Stimulated activated CD8-positive, alpha-beta memory T cell treated with anti-CD3 and anti-CD28 coated beads, Interleukin-4, amount 100 ng/mL, for 48 hours (primary cell): Measurements from ENCODE around the gene PDZD7.

ENCODE experiments used
- DNase-seq: peaks from one replicate; pipeline ENCODE4 v3.0.0-alpha.2; 2020

Gene PDZD7

DNA sequence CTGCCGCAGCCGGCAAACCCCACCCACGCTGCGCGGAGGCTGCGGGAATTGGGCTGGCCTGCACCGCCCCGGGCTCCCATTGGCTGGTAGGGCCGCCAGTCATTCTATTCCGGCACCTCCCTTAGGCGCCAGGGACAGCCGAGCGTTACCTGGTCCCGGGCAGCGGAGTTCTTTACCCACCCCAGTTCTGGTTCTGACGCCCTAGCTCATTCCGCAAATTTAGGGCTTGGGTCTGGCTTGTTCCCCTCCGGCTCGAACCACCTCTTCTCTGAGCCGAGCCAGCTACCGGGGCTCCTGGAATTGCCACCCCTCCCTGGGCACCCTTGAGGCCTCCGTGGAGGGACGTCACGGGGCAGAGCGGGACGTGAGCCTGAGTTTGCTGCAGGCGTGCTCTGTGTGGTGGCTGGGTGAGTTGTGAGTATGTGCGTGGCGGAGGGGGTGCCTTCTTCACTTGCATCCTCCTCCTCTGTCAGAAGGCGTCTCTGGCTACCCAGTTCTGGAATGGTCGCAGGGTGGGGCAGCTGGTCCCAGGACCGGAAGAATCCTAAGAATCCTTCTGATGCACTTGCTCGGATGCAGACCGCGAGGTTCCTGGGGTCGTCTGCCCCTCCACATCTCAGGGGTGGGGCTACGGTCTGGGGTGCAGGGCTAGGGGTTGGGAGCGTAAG lies at the start of gene PDZD7, which contains the start of gene SFXN3:
PDZD7 (minus strand) TSS at position 2 of the 668 bp plus-strand sequence. CDS start 910 bp downstream, outside the sequence.
SFXN3 (plus strand) TSS at position 107 of the 668 bp plus-strand sequence. CDS start 3,461 bp downstream, outside the sequence.
- DNase-seq: peak; percentile 99

DNA sequence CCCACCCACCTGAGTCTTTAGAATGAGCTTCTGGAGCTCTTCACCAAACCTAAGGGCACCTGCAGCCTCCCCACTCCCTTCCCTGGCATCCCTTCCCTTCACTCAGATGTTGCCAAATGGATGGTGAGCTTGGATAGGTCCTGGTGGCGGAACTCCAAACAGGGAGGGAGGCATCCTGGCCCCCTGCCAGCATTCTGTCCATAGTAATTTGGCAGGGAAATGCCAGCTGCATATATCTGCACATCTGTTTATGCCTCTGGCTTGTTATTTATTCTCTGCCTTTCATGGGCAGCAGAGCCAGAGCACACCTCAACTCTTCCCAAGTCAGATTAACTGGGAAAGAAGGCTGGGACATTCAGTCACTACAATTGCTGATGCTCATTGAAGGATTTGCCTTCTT lies 48.9 kb upstream of the PDZD7 start:
- no peak for DNase-seq

DNA sequence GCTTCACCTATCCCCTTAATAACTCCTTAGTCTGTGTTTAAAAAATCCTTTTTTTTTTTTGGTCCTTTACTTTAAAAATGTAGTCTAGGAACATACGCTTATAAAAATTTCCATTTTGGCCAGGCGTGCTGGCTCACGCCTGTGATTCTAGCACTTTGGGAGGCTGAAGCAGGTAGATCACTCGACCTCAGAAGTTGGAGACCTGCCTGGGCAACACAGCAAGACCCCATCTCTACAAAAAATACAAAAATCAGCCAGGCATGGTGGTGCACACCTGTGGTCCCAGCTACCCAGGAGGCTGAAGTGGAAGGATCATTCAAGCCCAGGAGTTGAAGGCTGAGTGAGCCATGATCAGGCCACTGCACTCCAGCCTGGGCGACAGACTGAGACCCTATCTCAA lies 45.7 kb upstream of the PDZD7 start:
- DNase-seq: no peak

DNA sequence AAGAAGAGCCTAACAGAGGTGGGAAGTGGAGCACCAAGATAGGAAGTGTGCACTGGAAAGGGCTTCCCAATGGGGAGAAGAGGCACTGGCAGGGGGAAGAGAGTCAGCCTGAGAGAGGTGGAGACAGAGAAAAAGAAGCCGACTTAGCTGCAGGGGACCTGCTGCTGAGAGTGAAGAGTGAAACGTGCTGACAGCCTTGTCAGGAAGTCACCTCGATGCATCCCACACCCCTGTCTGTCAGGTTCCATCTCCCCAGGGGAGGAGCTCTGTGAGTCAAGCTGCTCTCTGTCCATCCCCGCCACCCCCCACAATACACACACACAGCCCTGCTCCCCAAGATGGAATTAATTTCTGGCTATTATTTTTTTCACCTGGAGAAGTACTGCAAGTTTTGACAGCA lies 44.8 kb upstream of the PDZD7 start:
- no peak for DNase-seq

DNA sequence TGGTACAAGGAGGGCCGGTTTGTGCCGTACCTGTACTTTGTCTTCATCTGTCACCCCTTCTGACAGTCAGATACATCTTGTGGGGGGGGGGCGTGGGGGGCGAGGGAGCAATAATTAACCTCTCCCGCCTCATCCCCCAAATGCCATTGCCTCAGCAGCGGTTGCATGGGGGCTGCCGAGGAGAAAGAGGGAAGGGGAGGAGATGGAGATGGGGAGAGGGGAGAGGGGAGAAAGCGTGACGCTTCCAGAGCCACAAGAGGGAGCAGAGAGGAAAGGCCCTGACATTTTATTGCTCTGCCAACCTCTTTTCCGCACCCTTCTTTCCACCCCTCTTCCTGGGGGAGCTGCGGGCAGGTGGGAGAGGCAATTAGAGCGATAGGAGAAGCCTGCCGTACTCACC lies 42.7 kb upstream of the PDZD7 start:
- DNase-seq: no peak

DNA sequence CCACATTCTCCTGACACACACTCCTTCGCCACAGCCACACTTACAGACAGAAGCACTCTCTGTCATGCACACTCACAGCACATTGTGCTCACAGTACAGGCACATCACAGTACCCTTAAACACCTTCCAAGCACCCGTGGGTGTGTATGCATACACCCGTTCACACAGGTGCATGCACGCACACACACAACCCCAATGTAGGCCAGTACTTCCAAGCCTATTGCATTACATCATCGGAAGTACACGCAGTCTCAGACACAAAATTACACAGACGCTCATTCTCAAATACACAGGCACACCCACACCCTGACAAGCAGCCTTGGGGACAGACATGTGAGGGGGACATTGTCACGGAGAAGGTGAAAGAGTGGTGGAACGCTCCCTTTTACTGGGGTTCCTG lies 42.0 kb upstream of the PDZD7 start:
- no peak for DNase-seq

DNA sequence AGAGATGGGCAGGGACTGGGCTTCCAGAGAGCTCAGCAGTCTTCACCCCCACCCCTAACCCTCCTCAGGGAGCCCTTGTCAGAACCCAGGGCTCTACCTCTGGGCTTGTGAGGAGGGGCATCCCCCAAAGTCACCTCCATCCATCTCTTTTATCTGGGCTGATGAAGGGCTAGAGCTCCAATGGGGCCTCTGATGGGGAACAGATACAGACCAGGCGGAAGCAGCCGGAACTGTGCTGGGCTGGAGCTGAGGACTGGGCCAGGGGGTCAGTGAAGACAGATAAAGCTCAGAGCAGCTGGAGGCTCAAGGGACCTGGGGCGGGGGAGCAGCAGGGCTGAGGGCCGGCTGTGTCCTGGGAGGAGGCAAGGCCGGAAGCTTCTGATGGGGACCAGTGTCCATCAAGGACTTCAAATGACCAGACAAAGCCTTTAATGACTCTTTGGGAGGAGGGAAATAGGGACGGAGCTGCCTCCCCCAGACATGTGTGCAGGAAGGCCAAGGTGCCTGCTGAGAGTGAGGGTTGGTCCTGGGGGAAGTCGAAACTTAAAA lies 41.0 kb upstream of the PDZD7 start:
- DNase-seq: no peak

DNA sequence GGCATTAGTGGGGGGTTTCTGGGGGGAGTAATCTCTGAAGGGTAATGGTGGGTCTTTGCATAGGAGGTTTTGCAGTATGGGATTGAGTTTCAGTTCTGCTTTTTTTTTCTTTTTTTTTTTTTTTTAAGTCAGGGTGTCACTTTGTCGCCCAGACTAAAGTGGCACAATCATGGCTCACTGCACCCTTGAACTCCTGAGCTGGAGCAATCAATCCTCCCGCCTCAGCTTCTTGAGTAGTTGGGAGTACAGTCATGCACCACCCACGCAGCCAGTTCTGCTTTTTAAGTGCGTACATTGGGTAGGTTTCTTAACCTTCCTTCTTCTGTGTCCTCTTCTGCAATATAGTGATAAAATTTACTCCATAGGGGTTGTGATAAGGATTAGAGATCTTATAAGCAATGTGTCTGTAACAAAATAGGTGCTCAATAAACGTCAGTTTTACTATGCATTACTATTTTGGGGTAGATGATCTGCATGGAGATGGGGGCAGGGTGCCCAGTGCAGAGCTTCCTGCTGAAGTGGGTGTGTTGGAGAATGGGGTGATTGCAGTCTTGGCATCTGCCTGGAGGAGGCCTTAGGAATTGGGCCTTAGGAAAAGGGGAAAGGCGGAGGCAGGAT lies 40.4 kb upstream of the PDZD7 start:
- DNase-seq: peak; percentile 61

DNA sequence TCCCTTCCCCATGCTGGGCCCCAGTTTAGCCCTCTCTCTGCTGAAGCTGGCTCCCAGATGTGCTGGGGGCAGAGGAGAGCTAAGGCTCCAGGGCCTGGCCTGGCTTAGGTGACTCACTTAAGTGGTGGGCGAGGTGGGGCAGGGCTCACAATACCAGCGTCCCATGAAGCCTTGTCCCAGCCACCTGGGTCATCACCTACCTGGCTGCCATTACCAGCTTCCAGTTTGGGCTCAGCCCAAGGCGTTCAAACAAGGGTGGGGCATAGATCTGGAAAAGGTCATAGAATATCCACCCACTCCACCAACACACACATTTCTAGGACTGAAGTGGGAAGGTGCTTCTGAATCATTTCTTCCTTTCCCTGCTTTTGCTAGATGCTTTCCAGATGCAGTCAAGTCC lies 39.2 kb upstream of the PDZD7 start:
- DNase-seq: no peak

DNA sequence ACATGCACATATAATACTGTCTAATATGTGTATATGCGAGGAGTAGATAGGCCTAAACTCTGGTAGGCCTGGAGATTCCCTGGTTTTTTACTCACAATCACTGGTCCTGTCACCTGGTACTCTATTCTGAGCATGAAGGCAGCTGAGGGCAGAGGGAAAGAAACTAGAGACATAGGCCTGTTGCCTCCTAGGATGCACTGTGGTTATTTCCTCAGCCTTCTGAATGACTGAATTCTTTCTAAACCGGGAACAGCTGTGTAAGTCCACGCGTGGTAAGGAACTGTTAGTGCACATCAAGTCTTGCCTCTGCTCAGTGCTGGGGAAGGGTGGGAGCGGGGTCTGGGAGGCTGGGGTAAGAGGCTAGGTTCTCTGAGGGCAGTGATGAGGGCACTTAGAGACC lies 38.5 kb upstream of the PDZD7 start:
- DNase-seq: no peak

DNA sequence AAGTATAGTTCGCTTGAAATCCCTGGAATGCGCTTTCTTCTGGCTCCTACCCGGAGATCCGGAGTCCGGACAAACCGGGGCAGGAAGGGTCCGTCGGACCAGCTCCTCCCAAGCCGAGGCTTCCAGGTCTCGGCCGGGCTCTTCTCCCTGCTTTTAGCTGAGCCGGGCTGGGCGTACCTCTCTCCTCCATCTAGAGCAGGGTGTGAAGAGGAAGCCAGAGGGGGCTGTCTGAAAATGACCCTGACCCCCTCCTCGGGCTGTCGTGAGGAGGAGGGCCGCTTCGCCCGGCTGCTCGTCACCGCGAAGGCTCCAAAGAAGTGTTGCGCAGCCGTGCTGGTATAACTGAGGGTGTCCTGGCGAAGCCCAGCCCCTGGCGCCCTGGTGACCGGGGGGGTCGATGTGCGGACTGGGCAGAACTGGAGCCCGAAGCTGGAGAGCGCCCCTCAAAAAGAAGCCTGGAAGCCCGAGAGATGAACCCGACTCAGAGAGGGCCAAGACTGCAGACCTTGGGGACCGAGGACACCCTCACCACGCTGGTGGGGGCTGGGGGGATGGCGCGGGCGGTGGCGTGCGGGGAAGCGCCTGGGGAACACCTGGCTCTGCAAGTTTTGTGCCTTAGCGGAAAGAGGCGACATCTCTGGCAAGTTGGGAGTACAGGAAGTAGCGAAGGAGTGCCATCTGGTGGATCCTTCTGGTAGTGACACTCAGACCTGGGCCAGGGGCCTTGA lies 36.6 kb upstream of the PDZD7 start:
- DNase-seq: peak; percentile 89

DNA sequence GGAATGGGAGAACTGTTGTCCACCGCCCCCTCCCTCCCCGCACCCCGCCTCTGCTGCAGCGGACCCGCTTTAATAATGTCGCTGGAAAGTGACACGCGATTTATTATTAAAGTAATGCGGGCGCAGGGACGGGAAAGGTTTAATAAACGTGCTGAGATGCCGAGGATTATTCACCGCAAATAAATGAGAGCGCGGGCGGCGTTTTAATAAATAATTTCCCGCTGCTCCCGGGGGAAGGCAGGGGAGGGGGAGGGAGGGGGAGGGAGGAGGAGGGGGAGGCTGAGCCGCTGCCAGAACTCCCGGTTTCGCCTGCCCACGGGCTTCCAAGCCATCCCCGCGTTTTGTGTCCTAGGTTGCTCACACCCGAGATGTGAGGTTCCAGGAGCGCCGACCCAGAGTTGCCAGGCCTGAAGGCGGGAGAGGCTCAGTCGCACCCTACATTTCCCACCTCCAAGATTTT lies 36.0 kb upstream of the PDZD7 start:
- no peak for DNase-seq

DNA sequence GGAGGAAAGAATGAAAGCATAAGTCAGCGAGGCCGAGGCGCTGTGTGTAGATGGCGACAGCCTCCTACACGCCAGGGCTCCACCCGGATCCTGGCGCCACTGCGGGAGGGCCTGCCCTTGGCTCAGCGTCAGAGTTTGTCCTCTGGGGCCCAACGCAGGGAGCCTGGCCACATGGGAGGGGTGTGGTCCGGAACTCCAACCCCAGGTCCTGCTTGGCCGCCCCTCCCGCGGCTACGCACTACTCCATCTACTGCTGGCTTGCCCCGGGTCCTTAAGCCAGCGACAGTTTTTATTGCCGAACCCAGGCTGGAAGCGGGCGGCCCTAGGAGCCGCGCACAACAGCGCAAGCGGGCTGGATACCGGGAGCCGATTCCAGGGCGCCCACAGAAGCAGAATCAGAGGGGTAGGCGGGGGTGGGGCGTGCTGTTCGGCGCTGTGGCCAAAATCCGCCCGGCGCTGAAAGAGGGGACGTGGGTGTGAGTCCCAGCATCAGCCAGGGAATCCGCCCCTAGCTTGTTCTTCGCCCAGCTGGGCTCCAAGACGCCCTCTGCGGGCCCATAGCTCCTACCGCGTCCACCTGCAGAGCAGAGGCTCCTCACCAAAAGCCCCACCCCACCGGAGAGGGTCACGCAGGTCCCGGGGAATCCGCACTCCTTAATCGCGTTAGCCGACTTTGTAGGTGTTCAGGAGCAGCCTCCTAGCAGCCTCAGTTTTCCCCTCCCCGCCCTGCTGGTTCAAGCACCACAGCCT lies 35.4 kb upstream of the PDZD7 start:
- peak; percentile 62 for DNase-seq

DNA sequence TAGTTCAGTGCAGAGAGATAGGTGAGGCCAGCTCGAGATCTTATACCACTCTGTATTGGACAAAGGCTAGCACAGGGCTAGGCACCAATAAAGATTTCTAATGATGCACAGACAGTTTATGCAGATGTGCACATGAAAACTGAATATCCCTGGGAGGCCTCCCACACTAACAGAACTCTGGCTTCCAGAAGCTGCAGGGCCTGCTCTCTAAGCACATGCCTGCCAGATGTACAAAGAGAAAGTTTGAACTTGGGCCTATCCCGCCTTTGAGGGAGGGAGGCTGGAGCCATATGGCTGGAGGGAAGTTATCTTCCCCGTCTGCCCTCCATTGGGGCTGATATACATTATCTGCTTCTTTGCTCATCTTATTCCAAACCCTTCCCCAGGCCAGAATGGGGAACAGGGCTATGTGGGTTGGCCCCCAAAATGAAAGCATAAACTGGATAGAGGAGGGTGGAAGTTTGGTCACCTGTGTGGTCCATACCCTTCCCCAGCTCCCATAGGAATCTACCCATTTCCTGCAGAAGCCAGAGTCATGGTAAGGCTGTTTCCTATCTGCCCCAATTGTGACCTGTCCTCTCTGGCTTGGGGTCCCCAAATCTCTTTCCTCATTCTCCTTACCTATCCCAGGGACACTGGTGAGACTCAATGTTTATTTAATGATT lies 34.7 kb upstream of the PDZD7 start:
- DNase-seq: no peak

DNA sequence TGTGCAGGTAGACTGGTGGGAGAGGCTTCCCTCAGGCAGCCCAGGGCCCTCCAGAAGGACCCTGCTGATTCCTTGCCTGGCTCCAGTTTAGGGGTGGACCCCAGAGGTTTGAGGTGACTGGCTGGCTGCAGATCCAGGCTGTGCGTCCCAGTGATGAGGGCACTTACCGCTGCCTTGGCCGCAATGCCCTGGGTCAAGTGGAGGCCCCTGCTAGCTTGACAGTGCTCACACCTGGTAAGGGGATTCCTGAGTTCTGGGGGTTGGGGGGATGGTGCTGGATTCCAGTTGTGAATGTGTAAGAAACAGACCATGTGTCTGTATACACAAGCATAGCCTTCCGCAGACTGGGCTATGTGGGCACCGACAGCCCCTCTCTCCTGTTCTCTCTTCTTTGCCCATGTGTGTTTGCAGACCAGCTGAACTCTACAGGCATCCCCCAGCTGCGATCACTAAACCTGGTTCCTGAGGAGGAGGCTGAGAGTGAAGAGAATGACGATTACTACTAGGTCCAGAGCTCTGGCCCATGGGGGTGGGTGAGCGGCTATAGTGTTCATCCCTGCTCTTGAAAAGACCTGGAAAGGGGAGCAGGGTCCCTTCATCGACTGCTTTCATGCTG lies 33.6 kb upstream of the PDZD7 start:
- DNase-seq: no peak

DNA sequence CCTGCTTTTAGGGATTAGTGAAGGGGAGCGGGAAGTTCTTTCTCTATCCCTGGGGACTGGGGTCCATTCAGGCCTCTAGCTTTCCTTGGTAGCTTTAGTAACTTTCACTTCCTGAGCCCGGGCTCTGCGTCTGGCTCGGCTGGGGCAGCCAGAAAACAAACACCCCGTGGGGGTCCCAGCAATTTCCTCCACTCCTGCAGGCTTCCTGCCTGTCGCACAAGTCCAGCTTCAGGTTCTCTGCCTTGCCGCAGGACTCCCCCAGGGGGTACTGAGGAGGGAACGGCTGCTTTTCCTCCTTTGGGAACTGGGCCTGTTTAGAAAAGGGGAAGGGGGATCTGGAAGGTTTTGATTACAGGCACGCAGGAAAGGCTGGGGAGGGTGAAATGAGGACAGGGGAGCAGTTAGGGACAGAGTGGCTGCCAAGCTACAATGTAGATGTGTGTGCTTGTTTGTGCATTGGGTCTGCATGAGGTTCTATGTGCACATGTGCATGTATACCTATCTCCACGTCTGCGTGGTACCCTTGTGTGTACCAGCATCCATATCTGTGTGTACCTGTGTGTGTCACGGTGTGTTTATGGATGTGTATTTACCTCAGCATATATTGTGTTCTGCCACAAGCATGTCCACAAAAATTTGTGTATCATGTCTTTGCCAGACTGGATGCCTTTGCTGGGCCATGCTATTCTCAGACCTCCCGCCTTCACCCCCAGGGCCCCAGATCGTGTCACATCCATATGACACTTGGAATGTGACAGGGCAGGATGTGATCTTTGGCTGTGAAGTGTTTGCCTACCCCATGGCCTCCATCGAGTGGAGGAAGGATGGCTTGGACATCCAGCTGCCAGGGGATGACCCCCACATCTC lies 32.9 kb upstream of the PDZD7 start:
- no peak for DNase-seq

DNA sequence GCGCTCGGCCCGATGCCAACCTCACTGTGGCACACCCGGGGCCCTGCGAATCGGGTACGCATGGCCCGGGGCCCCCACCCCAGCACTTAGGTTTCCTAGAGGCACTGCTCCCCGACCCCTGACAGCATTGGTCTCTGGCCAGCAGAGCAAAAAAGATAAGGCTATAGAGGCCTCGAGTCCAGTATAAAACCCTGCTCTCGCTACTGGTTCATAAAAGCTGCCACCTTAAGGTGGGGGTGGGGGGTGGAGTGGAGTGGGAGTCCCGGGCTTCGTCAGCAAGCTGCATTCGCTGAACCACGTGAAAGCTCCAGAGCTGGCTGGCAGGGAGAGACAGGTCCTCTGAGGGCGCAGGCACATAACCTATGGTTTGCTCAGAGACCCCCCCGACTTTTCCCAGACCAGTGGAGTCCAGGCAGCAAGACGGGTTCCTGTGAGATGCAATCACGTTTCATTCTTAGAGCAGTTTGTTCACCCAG lies 32.2 kb upstream of the PDZD7 start:
- no peak for DNase-seq

DNA sequence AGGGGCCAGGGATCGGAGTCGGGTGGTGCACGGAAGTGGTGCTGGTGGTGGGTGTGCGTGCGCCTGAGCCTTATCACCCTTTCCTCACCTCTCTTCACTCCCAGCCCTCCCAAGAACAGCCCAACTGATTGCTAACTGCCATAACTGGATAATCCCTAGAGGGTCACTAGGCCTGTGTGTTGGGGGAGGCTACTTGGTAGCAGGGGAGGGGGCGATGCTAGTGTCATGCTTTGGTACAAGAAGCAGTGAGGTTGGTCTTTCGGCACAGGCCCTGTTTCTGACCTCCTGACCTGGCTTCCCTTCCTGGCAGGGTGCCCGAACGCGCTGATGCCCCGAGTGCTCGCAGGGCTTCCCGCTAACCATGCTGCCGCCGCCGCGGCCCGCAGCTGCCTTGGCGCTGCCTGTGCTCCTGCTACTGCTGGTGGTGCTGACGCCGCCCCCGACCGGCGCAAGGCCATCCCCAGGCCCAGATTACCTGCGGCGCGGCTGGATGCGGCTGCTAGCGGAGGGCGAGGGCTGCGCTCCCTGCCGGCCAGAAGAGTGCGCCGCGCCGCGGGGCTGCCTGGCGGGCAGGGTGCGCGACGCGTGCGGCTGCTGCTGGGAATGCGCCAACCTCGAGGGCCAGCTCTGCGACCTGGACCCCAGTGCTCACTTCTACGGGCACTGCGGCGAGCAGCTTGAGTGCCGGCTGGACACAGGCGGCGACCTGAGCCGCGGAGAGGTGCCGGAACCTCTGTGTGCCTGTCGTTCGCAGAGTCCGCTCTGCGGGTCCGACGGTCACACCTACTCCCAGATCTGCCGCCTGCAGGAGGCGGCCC lies 31.5 kb upstream of the PDZD7 start:
- DNase-seq: peak; percentile 71

DNA sequence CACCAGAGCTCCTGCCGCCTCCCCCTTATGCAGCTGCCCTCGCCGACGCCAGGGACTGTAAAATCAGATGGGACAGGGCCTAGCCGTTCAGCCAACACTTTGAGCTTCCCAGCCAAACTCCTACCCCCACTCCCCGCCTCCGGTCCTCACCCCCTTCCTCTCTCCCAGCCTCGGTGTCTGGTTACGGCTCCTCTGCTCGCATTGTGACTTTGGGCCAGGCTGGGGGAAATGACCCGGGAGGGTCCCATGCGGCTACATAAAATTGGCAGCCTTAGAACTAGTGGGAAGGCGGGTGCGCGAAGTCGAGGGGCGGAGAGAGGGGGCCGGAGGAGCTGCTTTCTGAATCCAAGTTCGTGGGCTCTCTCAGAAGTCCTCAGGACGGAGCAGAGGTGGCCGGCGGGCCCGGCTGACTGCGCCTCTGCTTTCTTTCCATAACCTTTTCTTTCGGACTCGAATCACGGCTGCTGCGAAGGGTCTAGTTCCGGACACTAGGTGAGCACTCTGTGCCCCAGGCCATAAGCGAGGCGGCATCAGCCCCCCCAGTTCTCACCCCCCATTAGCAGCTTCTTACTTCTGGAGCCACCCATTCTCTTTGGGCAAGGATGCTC lies 30.8 kb upstream of the PDZD7 start, which contains the start of gene KAZALD1:
KAZALD1 (plus strand) TSS at position 366 of the 608 bp plus-strand sequence. CDS start 604 bp downstream, outside the sequence.
- no peak for DNase-seq
